ENCODE measurements around the gene SNX24.

DNA sequence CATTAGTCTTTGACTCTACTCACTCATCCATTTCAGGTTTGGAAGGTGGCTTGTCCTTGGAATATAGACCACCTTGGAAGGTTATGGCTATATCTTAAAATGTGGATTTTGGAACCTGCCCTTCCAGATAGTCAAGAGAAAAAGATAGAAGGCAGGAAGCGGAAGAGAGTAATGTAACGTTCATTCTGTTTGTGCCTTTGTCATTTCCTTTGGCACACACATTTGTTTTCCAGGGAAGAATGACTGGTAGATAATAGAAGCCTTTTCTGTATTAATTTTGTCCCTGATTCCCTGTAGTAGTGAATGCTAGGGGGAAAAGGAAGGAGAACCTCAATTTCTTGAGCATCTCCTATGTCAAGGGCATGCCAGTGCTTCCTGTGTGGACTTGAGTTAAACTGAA is 136.4 kb downstream of the SNX24 start:
- TF ChIP-seq, protein P1, sequence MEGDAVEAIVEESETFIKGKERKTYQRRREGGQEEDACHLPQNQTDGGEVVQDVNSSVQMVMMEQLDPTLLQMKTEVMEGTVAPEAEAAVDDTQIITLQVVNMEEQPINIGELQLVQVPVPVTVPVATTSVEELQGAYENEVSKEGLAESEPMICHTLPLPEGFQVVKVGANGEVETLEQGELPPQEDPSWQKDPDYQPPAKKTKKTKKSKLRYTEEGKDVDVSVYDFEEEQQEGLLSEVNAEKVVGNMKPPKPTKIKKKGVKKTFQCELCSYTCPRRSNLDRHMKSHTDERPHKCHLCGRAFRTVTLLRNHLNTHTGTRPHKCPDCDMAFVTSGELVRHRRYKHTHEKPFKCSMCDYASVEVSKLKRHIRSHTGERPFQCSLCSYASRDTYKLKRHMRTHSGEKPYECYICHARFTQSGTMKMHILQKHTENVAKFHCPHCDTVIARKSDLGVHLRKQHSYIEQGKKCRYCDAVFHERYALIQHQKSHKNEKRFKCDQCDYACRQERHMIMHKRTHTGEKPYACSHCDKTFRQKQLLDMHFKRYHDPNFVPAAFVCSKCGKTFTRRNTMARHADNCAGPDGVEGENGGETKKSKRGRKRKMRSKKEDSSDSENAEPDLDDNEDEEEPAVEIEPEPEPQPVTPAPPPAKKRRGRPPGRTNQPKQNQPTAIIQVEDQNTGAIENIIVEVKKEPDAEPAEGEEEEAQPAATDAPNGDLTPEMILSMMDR (tag by site-specific recombination; IDR thresholded peaks at IDR 0.05) = no peak
- no peak for TF ChIP-seq SP2 (tag by site-specific recombination; IDR thresholded peaks at IDR 0.05)
- TF ChIP-seq ZNF549 (tag by site-specific recombination; IDR thresholded peaks at IDR 0.05) = no peak
- no peak for TF ChIP-seq TCF7L2 (IDR thresholded peaks at IDR 0.05; ENCODE audit: borderline replicate concordance, low read depth, low read length)
- no peak for TF ChIP-seq ZNF366 (tag by site-specific recombination; conservative IDR thresholded peaks at IDR 0.05)
- no peak for TF ChIP-seq ZNF600 (tag by site-specific recombination; IDR thresholded peaks at IDR 0.05)
- TF ChIP-seq KLF16 (tag by site-specific recombination; IDR thresholded peaks at IDR 0.05) = no peak
- TF ChIP-seq ZNF292 (tag by site-specific recombination; IDR thresholded peaks at IDR 0.05; ENCODE audit: borderline replicate concordance, low read depth) = no peak
- TF ChIP-seq TRIM28 (IDR thresholded peaks at IDR 0.05; ENCODE audit: borderline replicate concordance, low read length) = no peak
- TF ChIP-seq, protein P2, sequence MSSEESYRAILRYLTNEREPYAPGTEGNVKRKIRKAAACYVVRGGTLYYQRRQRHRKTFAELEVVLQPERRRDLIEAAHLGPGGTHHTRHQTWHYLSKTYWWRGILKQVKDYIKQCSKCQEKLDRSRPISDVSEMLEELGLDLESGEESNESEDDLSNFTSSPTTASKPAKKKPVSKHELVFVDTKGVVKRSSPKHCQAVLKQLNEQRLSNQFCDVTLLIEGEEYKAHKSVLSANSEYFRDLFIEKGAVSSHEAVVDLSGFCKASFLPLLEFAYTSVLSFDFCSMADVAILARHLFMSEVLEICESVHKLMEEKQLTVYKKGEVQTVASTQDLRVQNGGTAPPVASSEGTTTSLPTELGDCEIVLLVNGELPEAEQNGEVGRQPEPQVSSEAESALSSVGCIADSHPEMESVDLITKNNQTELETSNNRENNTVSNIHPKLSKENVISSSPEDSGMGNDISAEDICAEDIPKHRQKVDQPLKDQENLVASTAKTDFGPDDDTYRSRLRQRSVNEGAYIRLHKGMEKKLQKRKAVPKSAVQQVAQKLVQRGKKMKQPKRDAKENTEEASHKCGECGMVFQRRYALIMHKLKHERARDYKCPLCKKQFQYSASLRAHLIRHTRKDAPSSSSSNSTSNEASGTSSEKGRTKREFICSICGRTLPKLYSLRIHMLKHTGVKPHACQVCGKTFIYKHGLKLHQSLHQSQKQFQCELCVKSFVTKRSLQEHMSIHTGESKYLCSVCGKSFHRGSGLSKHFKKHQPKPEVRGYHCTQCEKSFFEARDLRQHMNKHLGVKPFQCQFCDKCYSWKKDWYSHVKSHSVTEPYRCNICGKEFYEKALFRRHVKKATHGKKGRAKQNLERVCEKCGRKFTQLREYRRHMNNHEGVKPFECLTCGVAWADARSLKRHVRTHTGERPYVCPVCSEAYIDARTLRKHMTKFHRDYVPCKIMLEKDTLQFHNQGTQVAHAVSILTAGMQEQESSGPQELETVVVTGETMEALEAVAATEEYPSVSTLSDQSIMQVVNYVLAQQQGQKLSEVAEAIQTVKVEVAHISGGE (tag by site-specific recombination; conservative IDR thresholded peaks at IDR 0.05; ENCODE audit: low read depth) = no peak
- TF ChIP-seq, protein P3, sequence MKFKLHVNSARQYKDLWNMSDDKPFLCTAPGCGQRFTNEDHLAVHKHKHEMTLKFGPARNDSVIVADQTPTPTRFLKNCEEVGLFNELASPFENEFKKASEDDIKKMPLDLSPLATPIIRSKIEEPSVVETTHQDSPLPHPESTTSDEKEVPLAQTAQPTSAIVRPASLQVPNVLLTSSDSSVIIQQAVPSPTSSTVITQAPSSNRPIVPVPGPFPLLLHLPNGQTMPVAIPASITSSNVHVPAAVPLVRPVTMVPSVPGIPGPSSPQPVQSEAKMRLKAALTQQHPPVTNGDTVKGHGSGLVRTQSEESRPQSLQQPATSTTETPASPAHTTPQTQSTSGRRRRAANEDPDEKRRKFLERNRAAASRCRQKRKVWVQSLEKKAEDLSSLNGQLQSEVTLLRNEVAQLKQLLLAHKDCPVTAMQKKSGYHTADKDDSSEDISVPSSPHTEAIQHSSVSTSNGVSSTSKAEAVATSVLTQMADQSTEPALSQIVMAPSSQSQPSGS (tag by site-specific recombination; IDR thresholded peaks at IDR 0.05; ENCODE audit: low read depth) = no peak
- TF ChIP-seq ZNF585B (tag by site-specific recombination; IDR thresholded peaks at IDR 0.05) = no peak
- no peak for TF ChIP-seq SCRT1 (tag by site-specific recombination; IDR thresholded peaks at IDR 0.05; ENCODE audit: borderline replicate concordance)

Data from HEK293 (cell line).